T-helper 17 cell (primary cell): ENCODE measurements around the gene CASZ1. TPM values are rescaled to one million over a fixed set of nuclear protein-coding genes. Genes with fewer than 3 reads are reported as not detected.

Source experiments
- ATAC-seq: fragments of 150-1000 bp; cut with Tn5 transposase; 2 replicates; pipeline ENCODE4 v1.10.0; 2021; ENCODE audit warnings: mild to moderate bottlenecking, moderate library complexity
- DNase-seq, 3 donors: peaks; one replicate each; pipeline versions ENCODE4 v3.0.0 to v3.0.0-alpha.2; 2020 to 2021
- H3K9me3 ChIP-seq: one replicate; pipeline ENCODE4 v1.7.0; 2013; ENCODE audit warnings: low read length, mild to moderate bottlenecking; ENCODE audit not compliant: control insufficient read depth, poor library complexity, severe bottlenecking
- H3K27ac Mint-ChIP-seq: one replicate; pipeline ENCODE4 v1.8.0; 2022; ENCODE audit warnings: mild to moderate bottlenecking, moderate library complexity, mixed read lengths
- H3K27me3 Mint-ChIP-seq: one replicate; pipeline ENCODE4 v1.8.0; 2022; ENCODE audit warnings: mixed read lengths
- H3K36me3 Mint-ChIP-seq: one replicate; pipeline ENCODE4 v1.8.0; 2022; ENCODE audit warnings: low read depth, mixed read lengths
- H3K4me1 Mint-ChIP-seq: one replicate; pipeline ENCODE4 v1.8.0; 2022; ENCODE audit warnings: mild to moderate bottlenecking, mixed read lengths
- H3K4me3 Mint-ChIP-seq: one replicate; pipeline ENCODE4 v1.8.0; 2022; ENCODE audit warnings: mild to moderate bottlenecking, moderate library complexity, mixed read lengths
- total RNA-seq, 4 donors: library from RNA in 2 of 4; stranded (reverse) in 2 of 4; gene quantifications; one replicate each; pipeline ENCODE4 v1.2.3 and lab custom pipeline; 2022 to 2026

CASZ1 gene
- total RNA-seq, 2 donors from 2014 or later, result 20.8 to 21.2 TPM

- no peak overlapping the region for H3K4me3 Mint-ChIP-seq
- no peak for ATAC-seq
- H3K36me3 Mint-ChIP-seq, result peaks cover 5% of the 10 kb centered on the region
- no peaks in the 10 kb centered on the region for H3K9me3 ChIP-seq
- peaks cover 2% of the 10 kb centered on the region for H3K4me1 Mint-ChIP-seq
- H3K27me3 Mint-ChIP-seq, result no peaks in the 10 kb centered on the region
- no peak overlapping the region for H3K27ac Mint-ChIP-seq
- no peak for DNase-seq
These were observed 194.9 kb downstream of the CASZ1 start for GRCh38 chr1:10601342-10602070.

GRCh38 chr1:10599194-10599861 is 197.1 kb downstream of the CASZ1 start:
- H3K27ac Mint-ChIP-seq, result no peak overlapping the region
- ATAC-seq (no peak), DNase-seq (no peak)
- peaks cover 3% of the 10 kb centered on the region for H3K36me3 Mint-ChIP-seq
- H3K4me1 Mint-ChIP-seq, result no peaks in the 10 kb centered on the region
- H3K27me3 Mint-ChIP-seq, result no peaks in the 10 kb centered on the region
- H3K9me3 ChIP-seq, result no peaks in the 10 kb centered on the region
- H3K4me3 Mint-ChIP-seq, result no peak overlapping the region

GRCh38 chr1:10598389-10598702 is 198.1 kb downstream of the CASZ1 start:
- Mint-ChIP-seq H3K36me3 (peaks cover 3% of the 10 kb centered on the region), H3K4me1 (no peaks in the 10 kb centered on the region), H3K27me3 (no peaks in the 10 kb centered on the region), H3K4me3 (no peak overlapping the region), H3K27ac (no peak overlapping the region)
- no peaks in the 10 kb centered on the region for H3K9me3 ChIP-seq
- no peak for DNase-seq
- no peak for ATAC-seq

- ATAC-seq (no peak), DNase-seq (no peak)
- peaks cover 3% of the 10 kb centered on the region for H3K36me3 Mint-ChIP-seq
- H3K4me1 Mint-ChIP-seq, result no peaks in the 10 kb centered on the region
- H3K27ac Mint-ChIP-seq, result no peak overlapping the region
- H3K4me3 Mint-ChIP-seq, result no peak overlapping the region
- H3K27me3 Mint-ChIP-seq, result no peaks in the 10 kb centered on the region
- H3K9me3 ChIP-seq, result no peaks in the 10 kb centered on the region
These were observed 198.7 kb downstream of the CASZ1 start for GRCh38 chr1:10597492-10598388.

- Mint-ChIP-seq H3K36me3 (peaks cover 3% of the 10 kb centered on the region), H3K4me3 (no peak overlapping the region), H3K27me3 (no peaks in the 10 kb centered on the region), H3K4me1 (no peaks in the 10 kb centered on the region), H3K27ac (no peak overlapping the region)
- no peaks in the 10 kb centered on the region for H3K9me3 ChIP-seq
- ATAC-seq (no peak), DNase-seq (no peak)
These were observed 199.7 kb downstream of the CASZ1 start for GRCh38 chr1:10596780-10597179.

GRCh38 chr1:10594595-10595223 is 201.7 kb downstream of the CASZ1 start:
- ATAC-seq (no peak), DNase-seq (no peak)
- Mint-ChIP-seq H3K4me3 (no peak overlapping the region), H3K4me1 (no peaks in the 10 kb centered on the region), H3K27ac (peak overlapping the region; percentile 19), H3K36me3 (peaks cover 3% of the 10 kb centered on the region), H3K27me3 (no peaks in the 10 kb centered on the region)
- H3K9me3 ChIP-seq, result no peaks in the 10 kb centered on the region

- Mint-ChIP-seq H3K27me3 (no peaks in the 10 kb centered on the region), H3K4me3 (no peak overlapping the region), H3K27ac (no peak overlapping the region), H3K36me3 (no peaks in the 10 kb centered on the region), H3K4me1 (no peaks in the 10 kb centered on the region)
- H3K9me3 ChIP-seq, result no peaks in the 10 kb centered on the region
- no peak for ATAC-seq
- DNase-seq, result no peak
These were observed 202.7 kb downstream of the CASZ1 start for GRCh38 chr1:10593750-10594149.

- DNase-seq (no peak), ATAC-seq (no peak)
- no peaks in the 10 kb centered on the region for H3K9me3 ChIP-seq
- H3K4me3 Mint-ChIP-seq, result no peak overlapping the region
- no peaks in the 10 kb centered on the region for H3K36me3 Mint-ChIP-seq
- H3K4me1 Mint-ChIP-seq, result peaks cover 2% of the 10 kb centered on the region
- H3K27ac Mint-ChIP-seq, result no peak overlapping the region
- H3K27me3 Mint-ChIP-seq, result no peaks in the 10 kb centered on the region
These were observed 204.1 kb downstream of the CASZ1 start for GRCh38 chr1:10592373-10592772.

- Mint-ChIP-seq H3K27me3 (no peaks in the 10 kb centered on the region), H3K27ac (no peak overlapping the region), H3K4me3 (no peak overlapping the region), H3K4me1 (peaks cover 4% of the 10 kb centered on the region), H3K36me3 (peaks cover 2% of the 10 kb centered on the region)
- DNase-seq (no peak), ATAC-seq (no peak)
- no peaks in the 10 kb centered on the region for H3K9me3 ChIP-seq
These were observed 205.4 kb downstream of the CASZ1 start for GRCh38 chr1:10591010-10591409.

GRCh38 chr1:10589074-10589473 is 207.4 kb downstream of the CASZ1 start:
- H3K27me3 Mint-ChIP-seq, result no peaks in the 10 kb centered on the region
- peaks cover 6% of the 10 kb centered on the region for H3K36me3 Mint-ChIP-seq
- H3K4me3 Mint-ChIP-seq, result no peak overlapping the region

GRCh38 chr1:10588640-10589039 is 207.8 kb downstream of the CASZ1 start:
- H3K27me3 Mint-ChIP-seq, result no peaks in the 10 kb centered on the region
- ATAC-seq (no peak), DNase-seq (no peak)
- H3K36me3 Mint-ChIP-seq, result peaks cover 6% of the 10 kb centered on the region
- peaks cover 5% of the 10 kb centered on the region for H3K4me1 Mint-ChIP-seq
- H3K27ac Mint-ChIP-seq, result no peak overlapping the region
- H3K9me3 ChIP-seq, result no peaks in the 10 kb centered on the region
- no peak overlapping the region for H3K4me3 Mint-ChIP-seq

More at GRCh38 chr1:10589074-10589473, 207.4 kb downstream of the CASZ1 start:
- Mint-ChIP-seq H3K4me1 (peaks cover 5% of the 10 kb centered on the region), H3K27ac (no peak overlapping the region)
- DNase-seq, result no peak
- H3K9me3 ChIP-seq, result no peaks in the 10 kb centered on the region
- ATAC-seq, result no peak
